T1000 (cell line): Measurements from ENCODE around the gene RAB3A.

ENCODE experiments used
- DNase-seq: peaks from one replicate; lab custom pipeline; 2025; ENCODE audit warnings: mixed read lengths; lab: John Stamatoyannopoulos, UW

The RAB3A gene, protein sequence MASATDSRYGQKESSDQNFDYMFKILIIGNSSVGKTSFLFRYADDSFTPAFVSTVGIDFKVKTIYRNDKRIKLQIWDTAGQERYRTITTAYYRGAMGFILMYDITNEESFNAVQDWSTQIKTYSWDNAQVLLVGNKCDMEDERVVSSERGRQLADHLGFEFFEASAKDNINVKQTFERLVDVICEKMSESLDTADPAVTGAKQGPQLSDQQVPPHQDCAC

DNA sequence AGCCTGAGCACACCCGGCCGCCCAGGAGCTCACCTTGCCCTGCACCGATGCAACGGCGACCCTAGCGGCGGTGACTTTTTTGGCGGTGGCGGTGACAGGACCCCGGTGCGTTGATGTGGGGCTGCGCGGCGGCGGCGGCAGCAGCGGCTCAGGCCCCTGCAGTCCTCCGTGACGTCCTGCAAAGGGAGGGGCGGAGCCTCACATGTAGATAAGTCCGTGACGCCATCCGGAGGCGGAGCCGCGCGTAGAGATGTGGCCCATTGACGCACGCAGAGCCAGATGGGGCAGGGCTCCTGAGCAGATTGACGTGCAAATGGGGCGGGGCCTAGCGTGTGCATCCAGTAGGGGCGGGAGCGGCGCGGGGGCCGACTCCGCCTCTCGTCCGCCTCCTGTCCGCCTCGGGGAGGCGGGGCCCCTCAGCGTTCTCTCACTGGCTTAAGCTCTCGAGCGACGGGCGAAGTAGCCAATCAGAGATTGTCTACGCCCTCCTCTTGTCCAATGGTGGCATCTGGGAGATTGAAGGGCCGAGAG, at the start of gene RAB3A:
RAB3A (minus strand) TSS at position 180 of the 531 bp plus-strand sequence. CDS start 1,302 bp downstream, outside the sequence.
- DNase-seq: peak; percentile 98

DNA sequence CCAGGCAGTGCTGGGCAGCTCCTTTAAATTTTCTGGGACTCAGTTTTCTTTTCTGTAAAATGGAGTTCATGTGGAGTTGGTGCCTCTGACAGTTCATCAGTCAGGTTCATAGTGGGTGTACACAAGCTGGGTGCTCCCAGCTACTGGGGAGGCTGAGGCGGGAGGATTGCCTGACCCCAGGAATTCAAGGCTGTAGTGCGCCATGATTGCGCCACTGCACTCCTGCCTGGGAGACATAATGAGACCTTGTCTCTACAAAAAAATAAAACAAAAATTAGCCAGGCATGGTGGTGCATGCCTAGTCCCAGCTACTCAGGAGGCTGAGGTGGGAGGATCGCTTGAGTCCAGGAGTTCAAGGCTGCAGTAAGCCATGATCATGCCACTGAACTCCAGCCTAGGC, 49.3 kb upstream of the RAB3A start:
- DNase-seq: no peak

DNA sequence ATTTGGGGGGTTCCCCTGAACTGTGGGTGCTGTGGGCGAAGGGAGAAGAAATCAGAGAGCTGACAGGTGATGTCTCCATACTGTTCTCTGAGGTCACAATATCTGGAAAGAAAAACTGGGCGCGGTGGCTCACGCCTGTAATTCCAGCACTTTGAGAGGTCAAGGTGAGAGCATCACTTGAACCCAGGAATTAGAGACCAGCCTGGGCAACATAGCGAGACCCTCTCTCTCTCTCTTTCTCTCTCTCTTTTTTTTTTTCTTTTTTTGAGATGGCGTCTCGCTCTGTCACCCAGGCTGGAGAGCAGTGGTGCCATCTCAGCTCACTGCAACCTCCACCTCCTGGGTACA, 48.5 kb upstream of the RAB3A start:
- no peak for DNase-seq

DNA sequence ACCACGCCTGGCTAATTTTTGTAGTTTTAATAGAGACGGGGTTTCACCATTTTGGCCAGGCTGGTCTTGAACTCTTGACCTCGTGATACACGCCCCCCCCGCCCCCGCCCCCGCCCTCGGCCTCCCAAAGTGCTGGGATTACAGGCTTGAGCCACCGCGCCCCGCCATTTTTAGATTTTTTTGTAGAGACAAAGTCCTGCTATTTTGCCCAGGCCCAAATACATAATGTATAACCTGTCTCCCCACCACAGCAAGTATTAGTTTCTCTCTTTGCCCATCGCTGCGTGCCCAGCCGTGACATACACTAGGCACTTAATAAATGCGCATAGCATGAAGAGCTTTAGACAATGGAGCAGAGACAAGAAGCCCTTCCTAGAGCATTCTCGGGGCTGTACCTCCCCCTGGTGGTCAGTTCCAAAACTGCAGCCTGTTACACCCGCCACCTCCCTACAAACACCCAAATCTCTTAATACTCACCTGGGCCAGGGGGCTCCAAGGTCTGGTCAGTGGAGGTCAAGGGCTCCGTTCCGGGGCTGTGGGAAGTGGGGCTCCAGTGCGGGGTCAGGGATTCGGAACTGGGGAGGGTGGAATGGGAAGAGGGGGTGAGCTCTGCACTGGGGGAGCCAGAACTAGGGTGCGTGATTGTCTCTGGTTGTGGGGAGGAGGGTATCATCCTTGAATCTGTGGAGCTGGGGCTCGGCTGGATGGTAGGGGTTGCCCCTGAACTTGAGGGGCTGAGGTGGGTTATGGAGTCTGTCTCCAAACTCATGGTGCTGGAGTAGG, 47.9 kb upstream of the RAB3A start:
- DNase-seq: peak; percentile 44

DNA sequence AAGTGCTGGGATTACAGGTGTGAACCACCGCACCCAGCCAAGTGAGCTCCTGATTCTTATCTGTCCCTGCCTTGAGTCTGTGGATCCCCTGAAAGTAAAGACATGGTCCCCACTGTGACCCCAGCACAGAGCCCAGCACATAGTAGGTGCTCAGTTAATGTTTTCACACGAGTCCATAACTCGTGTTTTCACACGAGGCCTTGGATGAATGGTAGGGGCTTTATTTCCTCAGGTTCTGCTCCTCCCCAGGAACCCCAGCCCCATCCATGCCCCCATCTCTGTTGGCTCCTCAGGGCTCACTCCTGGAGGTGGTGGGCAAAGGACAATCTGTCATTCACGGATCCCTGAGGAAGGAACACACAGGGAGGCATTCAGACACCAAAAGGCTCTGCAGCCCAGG, 46.0 kb upstream of the RAB3A start:
- no peak for DNase-seq

DNA sequence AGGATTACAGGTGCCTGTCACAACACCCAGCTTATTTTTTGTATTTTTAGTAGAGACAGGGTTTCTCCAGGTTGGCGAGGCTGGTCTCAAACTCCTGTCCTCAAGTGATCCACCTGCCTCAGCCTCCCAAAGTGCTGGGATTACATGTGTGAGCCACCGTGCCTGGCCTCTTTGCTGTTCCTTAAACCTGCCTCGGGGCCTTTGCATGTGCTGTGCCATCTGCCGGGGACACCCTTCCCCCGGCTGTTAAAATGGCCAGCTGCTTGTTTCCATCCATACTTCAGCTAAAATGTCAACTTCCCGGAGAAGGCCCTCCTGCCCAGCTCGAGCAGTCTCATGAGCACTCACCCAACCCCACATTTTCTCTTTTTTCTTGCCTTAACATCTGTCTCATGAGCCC, 41.5 kb upstream of the RAB3A start:
- DNase-seq: no peak

DNA sequence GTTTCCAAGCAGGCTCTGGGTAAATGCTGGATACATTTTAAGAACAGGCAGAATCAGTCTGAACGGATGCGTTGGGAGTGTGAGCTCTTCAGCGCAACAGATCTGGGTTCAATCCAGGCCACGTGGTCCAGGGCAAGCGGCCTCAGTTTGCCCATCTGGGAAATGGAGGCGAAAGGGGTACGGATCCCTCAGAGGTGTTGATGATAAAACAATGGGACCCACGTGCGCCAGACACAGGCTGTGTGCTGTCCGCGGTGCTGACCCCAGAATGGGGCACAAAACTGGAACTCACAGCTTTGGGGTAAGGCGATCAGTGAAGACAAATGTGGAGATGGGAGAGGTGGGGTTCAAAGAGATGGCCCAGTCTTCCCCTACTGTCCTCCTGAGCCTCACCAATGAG, 35.5 kb upstream of the RAB3A start:
- DNase-seq: no peak

DNA sequence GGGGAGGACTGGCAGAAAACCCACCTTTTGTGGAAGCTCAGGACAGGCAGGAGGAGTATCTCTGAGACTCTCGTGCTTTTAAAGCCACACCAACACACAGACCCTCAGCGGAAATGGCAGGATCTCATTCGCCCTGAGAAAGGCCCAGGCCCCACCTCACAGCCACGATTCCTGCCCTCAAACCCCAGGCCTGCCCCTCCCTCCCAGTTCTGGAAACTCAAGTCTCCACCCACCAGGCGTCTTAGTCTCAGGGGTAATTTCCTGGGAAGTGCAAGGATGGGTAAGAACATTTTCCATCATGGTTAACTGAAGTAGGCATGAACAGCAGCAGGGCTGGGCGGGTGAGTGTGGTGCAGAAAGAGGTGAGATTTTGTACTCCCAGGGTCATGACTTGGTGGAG, 30.4 kb upstream of the RAB3A start:
- no peak for DNase-seq

DNA sequence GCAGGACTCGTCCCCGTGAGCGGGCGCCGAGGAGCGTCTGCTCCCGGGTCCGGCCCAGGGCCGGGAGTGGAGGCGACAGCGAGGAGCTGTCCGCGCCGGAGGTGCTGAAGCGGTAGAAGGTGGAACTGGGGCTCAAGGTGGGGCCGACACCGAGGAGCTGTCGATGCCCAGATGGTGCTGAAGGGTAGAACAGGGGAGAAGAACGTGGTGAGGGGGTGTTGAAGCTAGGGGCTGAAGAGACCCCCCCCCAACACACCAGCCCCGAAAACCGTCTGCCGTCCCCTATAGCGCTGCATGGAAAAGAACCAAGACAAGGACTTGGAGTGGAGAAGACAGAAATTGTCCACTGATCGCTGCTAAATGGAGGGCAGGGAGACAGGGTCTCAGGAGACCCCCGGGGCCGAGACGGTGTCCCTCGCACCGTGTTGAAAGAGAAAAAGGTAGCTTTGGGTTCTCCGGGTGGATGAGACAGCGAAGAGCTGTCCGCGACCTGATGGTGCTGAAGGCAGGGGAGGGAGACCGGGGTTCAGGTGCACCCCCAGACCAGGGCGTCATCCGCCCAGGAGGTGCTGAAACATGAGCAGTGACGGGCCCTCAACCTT, 29.5 kb upstream of the RAB3A start:
- peak; percentile 53 for DNase-seq

DNA sequence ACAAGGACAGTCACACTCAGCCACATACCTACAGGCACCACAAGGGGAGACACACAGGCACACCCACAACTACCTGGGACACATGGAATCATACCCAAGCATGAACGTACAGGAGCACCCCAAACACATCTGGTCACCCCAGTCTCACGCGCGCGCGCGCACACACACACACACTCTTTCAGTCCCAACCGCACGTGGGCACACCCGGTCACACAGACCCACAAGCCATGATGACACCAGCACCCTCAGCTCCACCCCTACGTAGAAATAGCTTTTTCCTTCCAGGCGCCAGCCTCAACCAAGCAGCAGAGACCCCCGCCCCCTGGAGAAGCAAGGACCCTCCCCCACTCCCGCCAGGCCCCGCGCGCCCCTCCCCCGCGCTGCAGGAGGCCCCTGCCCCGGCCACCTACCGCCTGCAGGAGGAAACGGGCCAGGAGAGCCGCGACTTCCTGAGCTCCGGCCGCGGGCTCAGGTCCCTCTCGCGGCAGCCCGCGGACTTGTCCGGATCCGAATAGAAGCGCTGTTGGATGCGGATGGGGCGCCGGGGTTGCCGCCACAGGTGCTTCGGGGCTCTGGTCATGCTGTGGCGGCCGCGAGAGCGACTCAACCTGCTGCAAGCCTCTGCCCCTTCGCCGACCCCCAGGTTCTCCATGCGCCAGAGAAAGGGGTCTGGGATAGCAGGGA, 28.8 kb upstream of the RAB3A start:
- no peak for DNase-seq

DNA sequence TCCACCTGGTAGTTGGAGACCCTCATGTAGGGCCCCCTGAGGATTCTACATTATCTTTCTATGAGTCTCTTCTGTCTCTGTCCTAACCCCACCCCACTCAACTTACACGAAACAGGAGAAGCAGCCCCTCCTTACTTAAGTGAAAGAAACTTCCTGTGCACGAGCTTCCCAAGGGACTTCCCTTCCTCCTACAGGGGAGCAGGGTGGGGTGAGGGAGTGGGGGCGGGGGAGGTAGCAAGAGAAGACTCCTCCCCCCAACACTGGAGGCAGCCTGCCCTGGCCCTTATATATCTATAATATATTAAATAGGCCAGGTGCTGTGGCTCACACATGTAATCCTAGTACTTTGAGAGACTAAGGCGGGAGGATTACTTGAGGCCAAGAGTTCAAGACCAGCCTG, 27.9 kb upstream of the RAB3A start:
- DNase-seq: no peak

DNA sequence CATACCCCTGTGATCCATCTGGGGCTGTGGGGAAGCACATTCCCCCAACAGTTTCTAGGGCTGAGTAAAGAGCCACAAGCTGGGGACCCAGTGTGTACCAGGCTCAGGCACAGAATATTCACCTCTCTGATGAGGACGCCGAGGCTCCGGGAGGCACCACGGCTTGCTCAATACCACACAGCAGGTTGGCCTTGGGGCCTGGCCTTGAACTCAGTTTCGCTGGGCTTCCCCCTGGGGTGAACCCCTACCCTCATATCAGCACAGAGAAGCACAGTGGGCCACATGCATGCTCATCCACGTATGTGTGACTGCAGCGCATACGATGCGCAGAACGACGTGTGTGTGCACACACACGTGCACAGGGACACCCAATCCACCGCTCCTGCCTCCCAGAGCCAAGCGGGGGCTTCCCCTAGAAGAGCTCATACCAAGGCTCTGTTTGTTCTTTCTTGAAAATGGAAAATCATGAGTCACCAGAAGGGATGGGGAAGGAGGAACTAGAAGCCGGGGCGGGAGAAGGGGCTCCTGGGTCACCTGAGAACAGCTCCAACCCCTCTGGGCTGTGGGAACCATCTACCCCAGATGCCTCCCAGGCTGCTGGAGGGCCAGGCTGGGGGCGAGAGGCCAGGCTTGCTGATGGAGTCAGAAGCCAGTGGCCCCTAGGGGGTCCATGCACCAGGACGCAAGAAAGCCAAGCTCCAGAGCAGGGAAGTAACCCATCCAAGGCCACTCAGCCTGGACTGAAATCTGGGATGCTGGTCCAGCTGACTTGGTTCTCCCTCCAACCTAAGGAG, 27.3 kb upstream of the RAB3A start:
- no peak for DNase-seq

DNA sequence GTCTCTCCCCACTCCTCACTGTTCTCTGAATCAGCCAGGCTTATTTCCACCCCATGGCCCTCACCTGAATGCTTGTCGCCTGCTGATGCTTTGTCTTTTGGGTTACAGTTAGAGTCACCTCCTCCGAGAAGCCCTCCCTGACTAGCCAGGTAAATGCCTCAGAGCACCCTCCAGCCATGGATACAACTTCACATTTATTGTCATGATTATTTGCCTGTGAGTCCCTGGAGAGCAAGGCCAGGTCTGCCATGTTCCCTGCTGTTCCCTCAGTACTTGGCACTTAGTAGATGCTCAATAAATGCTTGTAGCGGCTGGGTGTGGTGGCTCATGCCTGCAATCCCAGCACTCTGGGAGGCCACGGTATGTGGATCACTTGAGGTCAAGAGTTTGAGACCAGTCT, 26.1 kb upstream of the RAB3A start:
- DNase-seq: no peak

DNA sequence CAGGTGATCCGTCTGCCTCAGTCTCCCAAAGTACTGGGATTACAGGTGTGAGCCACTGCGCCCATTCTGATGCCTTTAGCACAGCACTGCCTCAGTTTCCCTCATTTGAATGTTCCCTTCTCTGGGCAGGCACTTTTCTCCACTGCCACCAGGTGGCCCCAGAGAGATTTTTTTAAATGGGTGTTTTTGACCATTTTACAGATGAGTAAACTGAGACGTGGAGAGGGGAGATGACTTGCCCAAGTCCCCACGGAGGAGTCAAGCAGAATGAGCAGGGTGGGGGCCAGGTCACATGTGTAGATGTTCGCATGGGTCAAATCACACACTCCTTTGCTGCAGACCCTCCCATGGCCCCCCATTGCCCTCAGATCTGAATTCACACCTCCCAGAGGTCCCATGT, 25.6 kb upstream of the RAB3A start:
- no peak for DNase-seq

DNA sequence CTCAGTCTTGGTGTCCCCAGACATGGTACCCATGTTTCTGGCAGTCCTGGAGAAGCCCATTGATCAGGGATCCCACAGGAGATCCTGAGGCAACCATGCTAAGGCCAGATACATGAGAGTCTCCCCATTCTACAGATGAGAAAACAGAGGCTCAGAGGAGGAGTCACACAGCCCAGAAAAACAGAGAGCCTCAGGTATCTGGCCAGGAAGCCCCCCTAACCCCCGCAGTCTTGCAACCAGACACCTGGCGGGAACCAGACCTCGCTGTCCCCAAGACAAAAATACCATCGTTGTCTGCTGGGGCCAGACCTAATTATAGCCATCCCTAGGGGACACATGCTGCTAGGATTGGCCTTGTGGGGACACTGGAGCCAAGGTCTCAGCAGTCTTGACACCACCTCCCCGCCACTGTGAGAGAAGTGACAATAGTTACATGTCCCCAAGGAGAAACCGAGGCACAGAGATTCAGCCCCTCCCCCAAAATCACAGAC, 24.0 kb upstream of the RAB3A start:
- no peak for DNase-seq

DNA sequence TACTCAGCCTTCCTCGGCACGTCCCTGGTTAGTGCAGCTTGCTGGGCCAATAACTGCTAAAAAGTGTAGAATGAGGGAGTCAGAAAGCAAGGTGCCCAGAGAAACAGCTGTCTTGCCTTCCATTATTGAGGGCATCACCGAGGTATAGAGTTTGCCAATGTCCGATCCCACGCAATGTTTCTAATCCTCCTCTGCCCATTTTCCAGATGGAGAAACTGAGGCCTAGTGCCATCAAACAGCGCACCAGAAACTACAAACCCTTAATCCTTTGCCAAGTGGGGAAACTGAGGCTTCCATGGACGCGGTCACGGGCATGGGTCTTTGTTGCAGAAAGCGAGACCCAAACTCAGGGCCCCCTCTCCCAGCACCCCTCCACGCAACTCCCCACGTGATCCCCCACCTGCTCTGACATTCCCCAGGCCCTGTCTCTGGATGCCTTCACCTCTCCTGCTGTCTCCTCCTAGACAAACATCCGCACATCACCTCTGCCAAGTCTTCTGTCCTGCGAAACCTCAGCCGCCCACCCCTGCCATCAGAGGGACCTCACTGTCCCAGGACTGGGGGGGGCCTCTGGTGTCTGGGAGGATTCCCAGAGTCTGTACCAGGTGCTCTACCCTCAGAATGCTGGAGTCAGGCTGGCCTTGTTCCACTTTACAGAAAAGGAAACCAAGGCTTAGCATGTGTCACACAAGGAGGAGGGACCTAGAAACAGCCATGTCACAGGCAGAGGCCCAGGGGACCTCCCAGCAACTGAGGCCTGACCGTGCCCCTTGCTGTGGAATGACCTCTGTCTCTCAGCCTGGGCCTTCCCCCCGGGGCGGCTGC, 23.3 kb upstream of the RAB3A start:
- no peak for DNase-seq

DNA sequence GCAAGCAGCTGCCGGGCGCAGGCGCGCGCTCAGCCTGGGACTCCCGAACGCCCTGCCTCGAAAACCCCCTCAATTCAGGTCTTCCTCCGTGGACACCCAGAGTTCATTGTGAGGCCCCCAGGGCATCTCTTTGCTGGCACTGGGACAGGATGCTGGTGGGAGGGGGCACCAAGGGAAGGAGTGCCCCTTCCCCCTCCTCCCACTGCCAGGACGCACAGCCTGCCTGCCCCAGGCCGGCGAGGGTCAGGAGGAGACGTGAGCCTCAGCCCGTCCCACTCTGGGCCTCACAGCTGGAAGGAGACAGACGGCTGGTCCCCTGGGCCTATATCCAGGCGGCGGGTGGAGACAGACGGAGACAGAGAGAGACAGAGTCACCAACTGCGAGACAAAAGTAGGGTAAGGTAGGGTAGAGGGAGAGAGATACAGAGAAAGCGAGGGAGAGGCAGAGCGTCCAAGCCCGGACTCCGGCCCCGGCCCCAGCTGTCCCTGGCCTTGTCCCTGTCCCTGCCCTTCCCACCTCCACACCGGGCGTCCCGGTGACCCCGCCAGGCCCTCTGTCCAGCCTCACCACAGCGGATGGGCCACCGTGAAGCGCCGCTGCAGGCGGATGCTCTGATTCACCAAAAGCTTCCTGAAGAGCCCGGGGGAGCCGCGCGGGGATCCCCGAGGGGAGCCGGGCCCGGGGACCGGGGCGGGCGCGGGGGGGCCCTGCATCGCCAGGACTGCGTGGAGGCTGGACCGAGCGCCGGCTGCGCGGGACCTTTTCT, 22.0 kb upstream of the RAB3A start, which contains the start of gene PDE4C:
PDE4C (minus strand) TSS at position 737 of the 767 bp plus-strand sequence; CDS start at position 714, 23 bp downstream.
- no peak for DNase-seq

DNA sequence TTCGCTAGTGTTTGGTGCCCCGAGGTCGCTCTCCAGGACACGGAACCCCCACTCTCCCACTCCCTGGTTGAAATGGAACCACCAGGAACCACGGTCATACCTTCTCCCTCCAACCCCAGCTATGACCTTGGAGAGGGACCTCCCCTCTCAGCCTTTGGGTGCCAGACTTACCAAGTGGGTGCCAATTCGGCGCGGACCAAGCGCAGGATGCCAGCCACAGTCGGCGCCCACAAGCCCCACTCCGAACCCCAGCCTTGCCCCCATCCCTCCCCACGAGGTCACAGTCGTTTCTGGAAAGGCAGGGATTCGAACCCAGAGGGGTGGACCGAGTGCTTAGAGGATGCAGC, 21.5 kb upstream of the RAB3A start:
- DNase-seq: no peak

DNA sequence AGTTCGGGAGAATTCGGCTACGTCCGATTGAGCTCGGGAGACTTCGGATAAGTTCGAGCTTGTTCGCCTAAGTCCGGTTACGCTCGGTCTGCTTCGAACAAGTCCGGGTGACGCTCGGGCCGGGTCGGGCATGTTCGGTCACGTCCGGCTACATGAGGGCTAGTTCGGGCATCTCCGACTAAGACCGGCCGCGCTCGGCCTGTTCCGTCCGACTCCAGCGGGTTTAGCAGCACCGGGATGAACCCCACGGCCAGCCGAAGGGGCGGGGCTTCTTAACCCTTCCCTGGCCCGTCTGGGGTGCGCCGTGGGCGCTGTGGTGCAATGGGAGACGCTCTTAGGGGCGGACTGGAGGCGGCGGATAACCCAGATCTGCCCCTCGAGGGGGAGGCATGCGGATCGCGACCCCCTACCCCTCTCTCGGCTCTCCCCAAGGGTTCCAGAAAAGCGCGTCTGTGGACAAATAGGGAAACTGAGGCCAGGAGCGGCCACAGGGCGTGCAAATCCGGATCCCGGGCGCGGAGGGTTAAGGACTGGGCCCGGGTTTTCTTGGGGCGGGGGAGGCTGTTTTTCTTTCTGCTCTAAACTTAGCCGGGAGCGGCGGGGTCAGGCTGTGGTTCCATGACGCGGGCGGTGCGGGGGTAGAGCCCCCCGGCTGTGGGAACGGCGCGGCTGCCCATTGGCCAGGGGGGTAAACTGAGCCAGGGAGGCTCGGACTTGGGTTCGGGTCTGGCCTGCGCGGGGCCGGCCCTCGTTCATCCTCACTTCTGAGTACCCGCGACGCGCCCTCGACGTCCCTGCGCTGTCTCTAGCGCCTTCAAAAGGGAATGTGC, 20.9 kb upstream of the RAB3A start:
- peak; percentile 96 for DNase-seq
